IMR-90 (cell line): ENCODE measurements around the gene TCEAL3.

Source experiments
- BHLHE40 ChIP-seq: fragments of 150-350 bp; IDR thresholded peaks from 2 replicates; pipeline ENCODE4 v1.6.1; 2016; ENCODE audit warnings: mild to moderate bottlenecking, low read depth, low read length
- MXI1 ChIP-seq: IDR thresholded peaks from 2 replicates; pipeline ENCODE4 v1.6.1; 2012; ENCODE audit warnings: low read depth, mild to moderate bottlenecking, low read length, moderate library complexity, borderline replicate concordance
- NFE2L2 ChIP-seq: fragments of 150-350 bp; IDR thresholded peaks from 2 replicates; pipeline ENCODE4 v1.6.1; 2016; ENCODE audit warnings: low read depth, mild to moderate bottlenecking, low read length
- POLR2A ChIP-seq: IDR thresholded peaks from 2 replicates; pipeline ENCODE4 v1.6.1; 2012; ENCODE audit warnings: mild to moderate bottlenecking, low read depth, low read length
- RAD21 ChIP-seq: IDR thresholded peaks from 2 replicates; pipeline ENCODE4 v1.6.1; 2012; ENCODE audit warnings: low read length, improper control_type of control experiment
- RCOR1 ChIP-seq: IDR thresholded peaks from 2 replicates; pipeline ENCODE4 v1.6.1; 2012; ENCODE audit warnings: mild to moderate bottlenecking, low read length, improper control_type of control experiment; ENCODE audit not compliant: insufficient replicate concordance
- RFX5 ChIP-seq: IDR thresholded peaks from 2 replicates; pipeline ENCODE4 v1.8.0; 2012; ENCODE audit warnings: low read depth, mild to moderate bottlenecking, low read length, moderate library complexity
- SMC3 ChIP-seq: fragments of 150-350 bp; IDR thresholded peaks from 2 replicates; pipeline ENCODE4 v1.6.1; 2016; ENCODE audit warnings: low read depth, mild to moderate bottlenecking, antibody characterized with exemption, low read length, moderate library complexity
- TF ChIP-seq, protein P1 (sequence below): conservative IDR thresholded peaks from 2 replicates; pipeline ENCODE4 v1.5.1; 2012; ENCODE audit warnings: mild to moderate bottlenecking, low read depth, low read length, improper control_type of control experiment

DNA sequence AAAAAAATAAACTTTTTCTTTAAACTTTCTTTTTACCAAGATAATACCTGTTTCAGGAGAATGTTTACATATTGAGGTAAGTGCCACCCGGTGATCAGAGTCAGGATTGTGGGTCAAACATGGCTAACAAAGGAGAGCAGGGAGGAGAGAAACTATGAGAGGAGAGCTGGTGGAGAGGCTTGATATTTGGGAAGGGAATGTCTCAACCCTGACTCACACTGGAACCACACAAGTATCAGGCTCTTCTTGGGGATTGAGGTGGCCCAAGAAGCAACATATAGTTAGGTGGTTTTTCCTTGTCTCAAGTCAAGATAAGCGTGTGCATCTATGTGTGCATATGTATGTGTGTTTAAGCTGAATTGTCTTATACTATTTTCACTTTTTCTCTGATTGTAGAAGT is 27.7 kb downstream of the TCEAL3 start:
- TF ChIP-seq, protein P1, sequence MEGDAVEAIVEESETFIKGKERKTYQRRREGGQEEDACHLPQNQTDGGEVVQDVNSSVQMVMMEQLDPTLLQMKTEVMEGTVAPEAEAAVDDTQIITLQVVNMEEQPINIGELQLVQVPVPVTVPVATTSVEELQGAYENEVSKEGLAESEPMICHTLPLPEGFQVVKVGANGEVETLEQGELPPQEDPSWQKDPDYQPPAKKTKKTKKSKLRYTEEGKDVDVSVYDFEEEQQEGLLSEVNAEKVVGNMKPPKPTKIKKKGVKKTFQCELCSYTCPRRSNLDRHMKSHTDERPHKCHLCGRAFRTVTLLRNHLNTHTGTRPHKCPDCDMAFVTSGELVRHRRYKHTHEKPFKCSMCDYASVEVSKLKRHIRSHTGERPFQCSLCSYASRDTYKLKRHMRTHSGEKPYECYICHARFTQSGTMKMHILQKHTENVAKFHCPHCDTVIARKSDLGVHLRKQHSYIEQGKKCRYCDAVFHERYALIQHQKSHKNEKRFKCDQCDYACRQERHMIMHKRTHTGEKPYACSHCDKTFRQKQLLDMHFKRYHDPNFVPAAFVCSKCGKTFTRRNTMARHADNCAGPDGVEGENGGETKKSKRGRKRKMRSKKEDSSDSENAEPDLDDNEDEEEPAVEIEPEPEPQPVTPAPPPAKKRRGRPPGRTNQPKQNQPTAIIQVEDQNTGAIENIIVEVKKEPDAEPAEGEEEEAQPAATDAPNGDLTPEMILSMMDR, result no peak
- no peak for TF ChIP-seq NFE2L2
- no peak for TF ChIP-seq RCOR1
- TF ChIP-seq POLR2A, result no peak
- no peak for TF ChIP-seq SMC3
- no peak for TF ChIP-seq MXI1
- no peak for TF ChIP-seq RFX5
- TF ChIP-seq BHLHE40, result no peak
- no peak for TF ChIP-seq RAD21
